Measurements from ENCODE around the gene APOBEC2. TPM values are rescaled to one million over a fixed set of nuclear protein-coding genes. Genes with fewer than 3 reads are reported as not detected.

APOBEC2 gene
- total RNA-seq, 1 experiment from 2014 or later = not detected

- no peak overlapping the region for H3K4me3 ChIP-seq (replicated peaks in 1 of 2; ENCODE audit: low read depth in 1 of 2, low read length in 2 of 2)
- ChIA-PET POLR2A (no interaction called here), CTCF (interaction anchor here (1.0 to 1.6 kb wide), 3 partner anchors 16 to 693 kb away, joined by 3 to 4 read pairs (median 4); no protein-coding TSS in a partner anchor), RAD21 (ENCODE audit: low non-redundant PET in 1 of 2, low total read pairs in 2 of 2, uncharacterized antibody in 2 of 2, unreplicated experiment in 2 of 2) (no interaction called here)
- H3K36me3 ChIP-seq (ENCODE audit: control insufficient read depth in 1 of 2, insufficient read depth in 2 of 2, low read length in 2 of 2) = no peaks in the 10 kb centered on the region
- peaks cover 12 to 14% of the 10 kb centered on the region in 2 experiments for H3K4me1 ChIP-seq (ENCODE audit: control insufficient read depth in 1 of 2, insufficient read depth in 2 of 2, low read length in 2 of 2)
- TF ChIP-seq TCF7L2 (IDR thresholded peaks at IDR 0.05; ENCODE audit: borderline replicate concordance, extremely low read depth, insufficient read depth, insufficient read length) = no peak
- TF ChIP-seq JUND (IDR thresholded peaks at IDR 0.05) = no peak
- TF ChIP-seq CBX3 (IDR thresholded peaks at IDR 0.05; ENCODE audit: low read depth) = no peak
- TF ChIP-seq, protein P1, sequence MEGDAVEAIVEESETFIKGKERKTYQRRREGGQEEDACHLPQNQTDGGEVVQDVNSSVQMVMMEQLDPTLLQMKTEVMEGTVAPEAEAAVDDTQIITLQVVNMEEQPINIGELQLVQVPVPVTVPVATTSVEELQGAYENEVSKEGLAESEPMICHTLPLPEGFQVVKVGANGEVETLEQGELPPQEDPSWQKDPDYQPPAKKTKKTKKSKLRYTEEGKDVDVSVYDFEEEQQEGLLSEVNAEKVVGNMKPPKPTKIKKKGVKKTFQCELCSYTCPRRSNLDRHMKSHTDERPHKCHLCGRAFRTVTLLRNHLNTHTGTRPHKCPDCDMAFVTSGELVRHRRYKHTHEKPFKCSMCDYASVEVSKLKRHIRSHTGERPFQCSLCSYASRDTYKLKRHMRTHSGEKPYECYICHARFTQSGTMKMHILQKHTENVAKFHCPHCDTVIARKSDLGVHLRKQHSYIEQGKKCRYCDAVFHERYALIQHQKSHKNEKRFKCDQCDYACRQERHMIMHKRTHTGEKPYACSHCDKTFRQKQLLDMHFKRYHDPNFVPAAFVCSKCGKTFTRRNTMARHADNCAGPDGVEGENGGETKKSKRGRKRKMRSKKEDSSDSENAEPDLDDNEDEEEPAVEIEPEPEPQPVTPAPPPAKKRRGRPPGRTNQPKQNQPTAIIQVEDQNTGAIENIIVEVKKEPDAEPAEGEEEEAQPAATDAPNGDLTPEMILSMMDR (IDR thresholded peaks at IDR 0.05 in 2 of 3, conservative IDR thresholded peaks at IDR 0.05 in 1 of 3; ENCODE audit: borderline replicate concordance in 1 of 3, insufficient read depth in 1 of 3, low read depth in 2 of 3, low read length in 2 of 3) = peak in 2 of 3 experiments; percentile 22 to 48; a peak in 1 of 6 replicates
- TF ChIP-seq SRF (IDR thresholded peaks at IDR 0.05; ENCODE audit: low read depth) = no peak
- TF ChIP-seq RAD21 (IDR thresholded peaks at IDR 0.05; ENCODE audit: low read depth) = peak; percentile 72
- H3K4me2 ChIP-seq (ENCODE audit: low read length) = 0 out of 2 replicates have a peak overlapping the region, but pooled peaks have one; percentile 8
- H3K79me2 ChIP-seq (ENCODE audit: insufficient read depth, low read length) = no peaks in the 10 kb centered on the region
- BruUV-seq (replicated peaks) = no TSS peak
- H3K9me2 ChIP-seq (ENCODE audit: insufficient read depth) = no peaks in the 10 kb centered on the region
- no peaks in the 10 kb centered on the region for H4K20me1 ChIP-seq (ENCODE audit: insufficient read depth)
- intact Hi-C loops (cut with micrococcal nuclease) = loop anchor here (10.0 kb wide), 2 partner anchors 197 to 1037 kb away; no protein-coding TSS in a partner anchor
- no peaks in the 10 kb centered on the region for H3K9me3 ChIP-seq (ENCODE audit: control insufficient read depth in 1 of 2, insufficient read depth in 1 of 2, low read depth in 1 of 2, low read length in 2 of 2)
- no peak overlapping the region for H2AFZ ChIP-seq (ENCODE audit: low read depth, low read length, poor library complexity, severe bottlenecking)
- H3K27me3 ChIP-seq (ENCODE audit: insufficient read depth, low read length) = no peaks in the 10 kb centered on the region
- no peak overlapping the region for H3K27ac ChIP-seq (ENCODE audit: low read depth, low read length)
- no peak overlapping the region for H3K9ac ChIP-seq (ENCODE audit: low read length)
- DNase-seq (ENCODE audit: low read depth, low spot score) = no peak
- peak; percentile 83 for ATAC-seq
Observed at GRCh38 chr6:41021832-41022231, 31.2 kb upstream of the APOBEC2 start.

DNA sequence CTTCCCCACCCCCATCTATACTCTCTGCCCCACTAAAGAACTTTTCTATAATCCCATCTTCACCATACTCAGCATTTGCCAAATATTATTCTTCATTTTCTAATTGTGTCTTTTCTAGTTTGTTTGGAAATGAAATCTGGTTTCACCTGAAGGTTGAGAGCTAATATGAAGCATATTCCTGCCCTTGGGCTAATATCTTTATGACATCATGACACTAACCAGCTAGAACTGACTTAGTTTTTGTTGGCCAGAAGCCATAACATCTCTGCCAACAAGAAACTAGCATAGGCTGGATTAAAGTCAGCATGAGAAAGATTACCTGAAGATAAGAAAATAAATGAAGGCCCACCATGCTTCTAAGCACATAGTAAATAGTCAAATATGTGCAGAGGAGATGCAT is 30.7 kb upstream of the APOBEC2 start:
- Histone ChIP-seq H3K79me2 (ENCODE audit: insufficient read depth, low read length) (no peaks in the 10 kb centered on the region), H3K4me2 (ENCODE audit: low read length) (0 out of 2 replicates have a peak overlapping the region, but pooled peaks have one; percentile 8), H3K9ac (ENCODE audit: low read length) (no peak overlapping the region), H3K4me3 (replicated peaks in 1 of 2; ENCODE audit: low read depth in 1 of 2, low read length in 2 of 2) (no peak overlapping the region), H3K36me3 (ENCODE audit: control insufficient read depth in 1 of 2, insufficient read depth in 2 of 2, low read length in 2 of 2) (no peaks in the 10 kb centered on the region), H4K20me1 (ENCODE audit: insufficient read depth) (no peaks in the 10 kb centered on the region), H3K4me1 (ENCODE audit: control insufficient read depth in 1 of 2, insufficient read depth in 2 of 2, low read length in 2 of 2) (peaks cover 14 to 16% of the 10 kb centered on the region in 2 experiments), H3K9me2 (ENCODE audit: insufficient read depth) (no peaks in the 10 kb centered on the region), H3K27ac (ENCODE audit: low read depth, low read length) (no peak overlapping the region), H3K9me3 (ENCODE audit: control insufficient read depth in 1 of 2, insufficient read depth in 1 of 2, low read depth in 1 of 2, low read length in 2 of 2) (no peaks in the 10 kb centered on the region), H2AFZ (ENCODE audit: low read depth, low read length, poor library complexity, severe bottlenecking) (no peak overlapping the region), H3K27me3 (ENCODE audit: insufficient read depth, low read length) (no peaks in the 10 kb centered on the region)
- POLR2A ChIA-PET = no interaction called here
- TF ChIP-seq ELF1 (IDR thresholded peaks at IDR 0.05; ENCODE audit: borderline replicate concordance, low read depth) = no peak
- TF ChIP-seq ZFX (IDR thresholded peaks at IDR 0.05) = no peak
- TF ChIP-seq YY1 (IDR thresholded peaks at IDR 0.05; ENCODE audit: extremely low read depth, insufficient replicate concordance, low read depth, low read length) = no peak
- TF ChIP-seq JUND (IDR thresholded peaks at IDR 0.05) = no peak
- TF ChIP-seq EGR1 (IDR thresholded peaks at IDR 0.05; ENCODE audit: low read depth) = no peak
- no peak for TF ChIP-seq POLR2AphosphoS5 (IDR thresholded peaks at IDR 0.05; ENCODE audit: low read depth, low read length)
- no peak for TF ChIP-seq SP1 (IDR thresholded peaks at IDR 0.05; ENCODE audit: low read depth)
- TF ChIP-seq EZH2phosphoT487 (IDR thresholded peaks at IDR 0.05; ENCODE audit: borderline replicate concordance) = no peak
- no peak for TF ChIP-seq SIN3A (IDR thresholded peaks at IDR 0.05; ENCODE audit: low read depth)
- no peak for TF ChIP-seq ZBTB33 (IDR thresholded peaks at IDR 0.05; ENCODE audit: extremely low read depth, insufficient replicate concordance, low read length)
- TF ChIP-seq MAX (IDR thresholded peaks at IDR 0.05) = no peak
- TF ChIP-seq CEBPB (IDR thresholded peaks at IDR 0.05; ENCODE audit: low read depth) = no peak
- no peak for TF ChIP-seq CBX3 (IDR thresholded peaks at IDR 0.05; ENCODE audit: low read depth)
- RAD21 ChIA-PET (ENCODE audit: low non-redundant PET in 1 of 2, low total read pairs in 2 of 2, uncharacterized antibody in 2 of 2, unreplicated experiment in 2 of 2) = no interaction called here
- DNase-seq (ENCODE audit: low read depth, low spot score) (no peak), ATAC-seq (no peak)
- intact Hi-C loops (cut with micrococcal nuclease) = loop anchor here (10.0 kb wide), 2 partner anchors 197 to 1037 kb away; no protein-coding TSS in a partner anchor
- BruUV-seq (replicated peaks) = no TSS peak
- CTCF ChIA-PET = interaction anchor here (1.0 to 1.6 kb wide), 3 partner anchors 15 to 694 kb away, joined by 3 to 4 read pairs (median 4); no protein-coding TSS in a partner anchor
